Measurements from ENCODE around the gene MRPS35. TPM values are rescaled to one million over a fixed set of nuclear protein-coding genes. Genes with fewer than 3 reads are reported as not detected.

The MRPS35 gene
- total RNA-seq, 1 donor from 2014 or later: 63.3 TPM

DNA sequence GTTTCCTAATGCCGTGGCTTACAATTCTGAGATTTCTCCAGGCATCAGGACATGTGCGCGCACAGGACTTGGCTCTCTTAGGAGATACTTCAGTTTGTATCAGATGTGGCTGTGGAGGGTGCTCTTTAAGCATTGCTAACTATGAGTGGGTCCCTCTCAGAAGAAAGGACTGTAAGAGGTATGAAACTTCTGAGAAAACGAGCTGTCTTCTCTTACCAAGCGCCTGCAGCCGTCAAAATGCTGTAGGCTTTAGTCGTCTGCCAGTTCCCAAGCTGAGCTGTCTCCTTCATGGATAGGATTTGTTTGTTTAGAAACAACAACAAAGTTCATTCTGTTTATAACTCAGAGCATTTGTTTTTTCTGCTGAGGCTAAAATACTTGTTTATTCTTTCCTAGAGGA lies 85.5 kb downstream of the MRPS35 start:
- ATAC-seq (no peak), DNase-seq (no peak)
- intact Hi-C loops (cut with micrococcal nuclease): no loop called here

DNA sequence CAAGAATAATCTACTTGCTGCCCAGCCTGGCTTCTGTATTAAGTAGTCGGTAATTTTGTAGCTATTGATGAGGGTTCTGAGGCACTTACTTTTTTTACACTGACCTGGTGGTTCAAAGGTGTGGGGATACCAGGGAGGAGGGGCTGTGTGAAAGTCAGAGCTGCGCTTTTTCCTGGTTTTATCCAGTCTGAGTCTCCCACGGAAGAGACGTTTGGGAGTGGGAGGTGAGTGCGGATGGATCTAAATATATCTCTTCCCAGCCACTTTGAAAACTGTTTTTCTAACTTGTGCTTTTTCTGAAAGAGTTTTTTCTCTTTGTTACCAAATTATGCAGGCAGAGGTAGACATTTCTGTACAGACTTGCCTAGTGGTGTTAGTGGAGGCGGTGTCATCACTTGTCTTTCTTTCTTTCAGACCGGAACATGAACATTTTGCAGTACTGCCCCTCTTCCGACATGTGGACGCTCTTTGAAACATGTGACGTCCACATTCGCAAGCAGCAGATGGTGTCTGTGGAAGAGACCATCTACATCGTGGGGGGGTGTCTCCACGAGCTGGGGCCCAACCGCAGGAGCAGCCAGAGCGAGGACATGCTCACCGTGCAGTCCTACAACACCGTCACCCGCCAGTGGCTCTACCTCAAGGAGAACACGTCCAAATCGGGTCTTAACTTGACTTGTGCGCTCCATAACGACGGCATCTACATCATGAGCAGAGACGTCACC lies 86.8 kb downstream of the MRPS35 start:
- DNase-seq: no peak
- intact Hi-C loops (cut with micrococcal nuclease): no loop called here
- ATAC-seq: no peak

DNA sequence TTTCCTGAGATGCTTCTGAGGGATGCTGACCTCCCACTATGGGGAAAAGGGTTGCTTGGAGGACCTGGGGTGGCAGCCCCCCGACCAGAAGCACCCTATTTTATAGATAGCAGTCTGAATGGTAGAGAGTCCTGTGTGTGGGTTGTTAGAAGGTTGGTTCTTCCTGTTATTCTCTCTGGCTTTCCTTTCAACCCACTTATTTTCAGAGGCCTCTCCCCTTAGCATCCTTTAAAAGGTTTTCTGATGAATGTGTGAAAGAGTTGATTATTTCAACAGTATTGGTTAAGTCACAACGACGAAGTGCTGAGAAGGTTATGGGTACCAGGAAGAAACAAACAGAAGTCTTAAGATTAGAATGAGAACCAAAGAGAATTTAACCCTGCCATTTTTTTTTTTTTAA lies 90.2 kb downstream of the MRPS35 start:
- no peak for ATAC-seq
- no peak for DNase-seq

DNA sequence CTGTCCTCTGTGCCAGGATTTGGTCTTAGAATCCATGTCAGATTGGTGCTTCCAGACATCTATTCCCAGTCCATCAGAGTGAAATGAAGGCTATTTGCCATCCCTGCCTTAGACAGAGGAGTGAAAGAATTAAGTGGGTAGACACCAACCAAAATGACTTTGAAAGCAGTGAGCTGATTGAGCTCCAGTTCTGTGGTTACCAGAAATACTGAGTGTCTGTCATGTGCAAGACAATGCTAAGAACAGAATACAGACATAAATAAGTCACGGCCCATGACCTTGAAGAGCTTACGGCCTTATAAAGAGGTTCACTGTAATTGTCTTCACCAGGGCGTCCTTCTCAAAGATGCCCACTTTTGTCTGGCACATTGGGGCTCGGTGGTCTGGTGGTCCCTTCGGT lies 91.0 kb downstream of the MRPS35 start:
- DNase-seq: no peak
- intact Hi-C loops (cut with micrococcal nuclease): no loop called here

More for the DNA sequence above, 90.2 kb downstream of the MRPS35 start:
- intact Hi-C loops (cut with micrococcal nuclease): no loop called here

DNA sequence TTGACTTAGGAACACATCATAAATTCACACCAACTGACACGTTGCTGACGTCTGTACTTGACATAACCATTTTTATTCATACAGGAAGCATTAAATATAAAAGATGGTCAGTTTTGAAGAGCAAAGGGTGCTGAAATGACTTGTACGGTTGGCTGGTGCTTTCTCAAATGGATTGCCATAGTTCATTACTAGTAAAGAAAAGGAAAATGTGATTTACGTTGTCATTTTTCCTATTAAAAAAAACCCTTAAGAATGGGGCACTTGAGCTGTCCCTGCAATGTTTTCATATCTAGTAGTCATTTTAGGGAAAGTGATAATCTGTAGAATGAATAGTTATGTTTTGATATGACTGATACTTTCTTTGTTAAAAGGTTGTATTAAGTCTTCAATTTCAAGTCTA lies 91.9 kb downstream of the MRPS35 start:
- intact Hi-C loops (cut with micrococcal nuclease): no loop called here
- DNase-seq: no peak
- no peak for ATAC-seq

More for the DNA sequence above, 91.0 kb downstream of the MRPS35 start:
- no peak for ATAC-seq

DNA sequence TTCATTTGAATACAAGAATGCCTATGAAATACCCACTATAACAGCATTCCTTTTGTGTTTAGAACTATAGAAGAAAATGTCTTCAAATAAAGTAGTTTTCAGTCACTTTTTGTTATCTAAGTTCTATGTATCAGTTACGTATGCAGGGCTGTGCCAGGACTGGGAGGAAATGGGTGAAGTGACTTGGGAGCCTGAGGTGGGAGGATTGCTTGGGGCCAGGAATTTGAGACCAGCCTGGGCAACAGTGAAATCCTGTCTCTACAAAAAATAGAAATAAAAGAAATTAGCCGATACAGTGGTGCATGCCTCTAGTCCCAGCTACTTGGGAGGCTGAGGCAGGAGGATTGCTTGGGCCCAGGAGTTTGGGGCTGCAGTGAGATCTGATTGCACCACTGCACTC lies 92.3 kb downstream of the MRPS35 start:
- DNase-seq (no peak), ATAC-seq (no peak)
- intact Hi-C loops (cut with micrococcal nuclease): no loop called here

DNA sequence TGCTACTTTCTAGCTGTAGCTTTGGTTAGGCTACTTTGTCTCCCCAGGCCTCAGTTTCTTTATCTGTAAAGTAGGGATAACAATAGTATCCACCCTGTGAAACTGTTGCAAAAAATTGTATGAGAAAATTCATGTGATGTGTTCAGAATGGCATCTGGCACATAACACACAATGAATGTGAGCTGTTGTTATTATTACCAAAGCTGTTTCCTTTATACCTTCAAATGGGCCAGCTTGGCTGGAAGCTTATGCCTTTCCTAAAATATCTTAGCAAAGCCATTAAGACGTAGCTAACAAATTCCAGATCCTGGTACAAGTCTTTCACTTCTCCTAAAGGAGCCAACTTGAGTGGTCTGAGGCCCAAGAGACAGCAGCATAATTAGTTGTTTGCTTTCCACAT lies 94.6 kb downstream of the MRPS35 start:
- intact Hi-C loops (cut with micrococcal nuclease): no loop called here
- no peak for DNase-seq
- ATAC-seq: no peak

Other genes with a start within 250 kb of the MRPS35 start
- gene PPFIBP1, start 186.6 kb upstream of the MRPS35 start, total RNA-seq: 332 TPM
- 7.5 TPM for gene REP15, start 14.4 kb upstream of the MRPS35 start, total RNA-seq
- 6.4 TPM for gene KLHL42, start 69.4 kb downstream of the MRPS35 start, total RNA-seq
- not detected for gene MANSC4, start 69.4 kb downstream of the MRPS35 start, total RNA-seq